Endothelial cell of umbilical vein (primary cell): ENCODE results near the gene ARTN.

Source experiments
- CTCF ChIP-seq, 2 donors: IDR thresholded peaks; 1 replicate in 1 of 2; 2 replicates in 1 of 2; pipeline ENCODE4 v1.5.1; 2011; ENCODE audit warnings: low read length in 2 of 2, mild to moderate bottlenecking in 2 of 2, moderate library complexity in 2 of 2, control low read depth in 1 of 2, inconsistent platforms in 1 of 2, low read depth in 1 of 2; ENCODE audit not compliant: insufficient read depth in 1 of 2; ENCODE audit errors: extremely low read depth in 1 of 2
- EZH2 ChIP-seq: IDR thresholded peaks from 2 replicates; pipeline ENCODE4 v1.6.1; 2012; ENCODE audit warnings: borderline replicate concordance, low read depth, mild to moderate bottlenecking, moderate library complexity, low read length, inconsistent platforms; ENCODE audit not compliant: severe bottlenecking
- POLR2A ChIP-seq: IDR thresholded peaks from 2 replicates; pipeline ENCODE4 v1.6.1; 2012; ENCODE audit warnings: low read depth, mild to moderate bottlenecking, control low read depth, low read length
- POLR2AphosphoS5 ChIP-seq: IDR thresholded peaks from 2 replicates; pipeline ENCODE4 v1.6.1; 2012; ENCODE audit warnings: low read depth, mild to moderate bottlenecking, control low read depth, low read length, moderate library complexity; ENCODE audit not compliant: insufficient read depth
- TF ChIP-seq, protein P1 (sequence below): IDR thresholded peaks from 2 replicates; pipeline ENCODE4 v1.6.1; 2011; ENCODE audit not compliant: insufficient read depth, insufficient read length

GRCh38 chr1:43969416-43969745 is 35.8 kb downstream of the ARTN start:
- TF ChIP-seq CTCF (IDR thresholded peaks at IDR 0.05; ENCODE audit: extremely low read depth in 1 of 2, insufficient read depth in 1 of 2, low read depth in 1 of 2, low read length in 2 of 2) = no peak
- no peak for TF ChIP-seq POLR2A
- TF ChIP-seq, protein P1, sequence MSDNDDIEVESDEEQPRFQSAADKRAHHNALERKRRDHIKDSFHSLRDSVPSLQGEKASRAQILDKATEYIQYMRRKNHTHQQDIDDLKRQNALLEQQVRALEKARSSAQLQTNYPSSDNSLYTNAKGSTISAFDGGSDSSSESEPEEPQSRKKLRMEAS = no peak
- no peak for TF ChIP-seq EZH2
- TF ChIP-seq POLR2AphosphoS5 = no peak
